HepG2 (cell line): Measurements from ENCODE around the gene PELO. TPM values are rescaled to one million over a fixed set of nuclear protein-coding genes. Genes with fewer than 3 reads are reported as not detected.

ENCODE experiments used
- CAMTA2 ChIP-seq: sonication (generic); formaldehyde crosslinking; IDR thresholded peaks from 2 replicates; pipeline ENCODE4 v1.4.0; 2020; ENCODE audit warnings: mild to moderate bottlenecking, missing genetic modification reagents, borderline replicate concordance
- DMAP1 ChIP-seq: IDR thresholded peaks from 2 replicates; pipeline ENCODE4 v1.6.1; 2016
- HDAC2 ChIP-seq: sonication (generic); formaldehyde crosslinking; IDR thresholded peaks from 2 replicates; pipeline ENCODE4 v1.4.0; 2020; ENCODE audit warnings: missing genetic modification reagents
- KLF15 ChIP-seq: sonication (generic); formaldehyde crosslinking; IDR thresholded peaks from 2 replicates; pipeline ENCODE4 v1.8.1; 2023; ENCODE audit warnings: borderline replicate concordance, mild to moderate bottlenecking, inconsistent platforms, missing genetic modification reagents, mixed read lengths
- MTF1 ChIP-seq: sonication (generic); formaldehyde crosslinking; IDR thresholded peaks from 2 replicates; pipeline ENCODE4 v1.5.0; 2020; ENCODE audit warnings: missing genetic modification reagents
- MXD4 ChIP-seq: IDR thresholded peaks from 2 replicates; pipeline ENCODE4 v1.6.1; 2016; ENCODE audit warnings: mild to moderate bottlenecking, missing biosample characterization, missing genetic modification reagents
- PAWR ChIP-seq: sonication (generic); formaldehyde crosslinking; IDR thresholded peaks from 2 replicates; pipeline ENCODE4 v1.4.0; 2020; ENCODE audit warnings: missing genetic modification reagents, mild to moderate bottlenecking, borderline replicate concordance
- PHF20 ChIP-seq: sonication (generic); formaldehyde crosslinking; IDR thresholded peaks from 2 replicates; pipeline ENCODE4 v1.5.0; 2020; ENCODE audit warnings: mild to moderate bottlenecking, missing genetic modification reagents
- RAD21 ChIP-seq: fragments of 450-650 bp; formaldehyde crosslinking; IDR thresholded peaks from 2 replicates; pipeline ENCODE4 v1.5.0; 2020; ENCODE audit warnings: mild to moderate bottlenecking
- SETDB1 ChIP-seq: sonication (generic); formaldehyde crosslinking; IDR thresholded peaks from 2 replicates; pipeline ENCODE4 v1.5.1; 2020; ENCODE audit warnings: missing genetic modification reagents, mild to moderate bottlenecking, borderline replicate concordance
- SRF ChIP-seq: IDR thresholded peaks from 2 replicates; pipeline ENCODE4 v1.6.1; 2011; ENCODE audit warnings: mild to moderate bottlenecking, low read depth, low read length, moderate library complexity
- ZFP36 ChIP-seq: fragments of 150-350 bp; IDR thresholded peaks from 2 replicates; pipeline ENCODE4 v1.6.1; 2018; ENCODE audit warnings: borderline replicate concordance, low read length, low read depth; ENCODE audit not compliant: partially characterized antibody
- ZNF543 ChIP-seq: sonication (generic); formaldehyde crosslinking; IDR thresholded peaks from 2 replicates; pipeline ENCODE4 v1.4.0; 2020; ENCODE audit warnings: mild to moderate bottlenecking, missing genetic modification reagents
- ZNF605 ChIP-seq: sonication (generic); formaldehyde crosslinking; IDR thresholded peaks from 2 replicates; pipeline ENCODE4 v1.8.0; 2022; ENCODE audit warnings: mild to moderate bottlenecking, missing genetic modification reagents
- ZNF619 ChIP-seq: sonication (generic); formaldehyde crosslinking; IDR thresholded peaks from 2 replicates; pipeline ENCODE4 v1.4.0; 2020; ENCODE audit warnings: mild to moderate bottlenecking, missing genetic modification reagents
- polyA plus RNA-seq, 8 experiments: library from polyadenylated mRNA; depleted of rRNA in 3 of 8; stranded (reverse) in 7 of 8; unstranded in 1 of 8; fragments of >200 nt; fragmentation: Illumina TruSeq in 4 of 8; extraction: Trizol in 4 of 8; gene quantifications; 2 replicates each; pipeline versions ENCODE4 v1.2.1 to v1.2.3, GENCODE V29; 2011 to 2016; ENCODE audit warnings: low read depth in 4 of 8, missing spikeins in 1 of 8, mixed read lengths in 1 of 8; ENCODE audit not compliant: insufficient read depth in 1 of 8
- total RNA-seq, 5 experiments: library from RNA; depleted of rRNA; stranded (reverse); fragments of >200 nt; fragmentation: Illumina TruSeq; extraction: Trizol; gene quantifications; 2 replicates each; pipeline ENCODE4 v1.2.3, GENCODE V29; 2016; ENCODE audit warnings: low read depth in 1 of 5
- TF ChIP-seq, protein P1 (sequence below): IDR thresholded peaks from 2 replicates; pipeline ENCODE4 v1.6.1; 2016; ENCODE audit warnings: missing genetic modification reagents, missing compliant biosample characterization
- TF ChIP-seq, protein P2 (sequence below): sonication (generic); formaldehyde crosslinking; IDR thresholded peaks from 2 replicates; pipeline ENCODE4 v1.4.0; 2020; ENCODE audit warnings: missing genetic modification reagents
- TF ChIP-seq, protein P3 (sequence below): sonication (generic); formaldehyde crosslinking; IDR thresholded peaks from 2 replicates; pipeline ENCODE4 v1.5.0; 2020; ENCODE audit warnings: mild to moderate bottlenecking, missing genetic modification reagents
- TF ChIP-seq, protein P4 (sequence below): sonication (generic); formaldehyde crosslinking; IDR thresholded peaks from 2 replicates; pipeline ENCODE4 v1.4.0; 2020; ENCODE audit warnings: missing genetic modification reagents, mild to moderate bottlenecking, borderline replicate concordance
- TF ChIP-seq, protein P5 (sequence below): sonication (generic); formaldehyde crosslinking; IDR thresholded peaks from 2 replicates; pipeline ENCODE4 v1.5.0; 2020; ENCODE audit warnings: missing genetic modification reagents
- TF ChIP-seq, protein P6 (sequence below): sonication (generic); formaldehyde crosslinking; IDR thresholded peaks from 2 replicates; pipeline ENCODE4 v1.5.0; 2020; ENCODE audit warnings: missing genetic modification reagents

The PELO gene
- total and polyA plus RNA-seq, 2 of the 13 experiments (the other 11 are each of a cell fraction or from before 2014, with no cell fraction given), result 19.0 to 23.9 TPM

DNA sequence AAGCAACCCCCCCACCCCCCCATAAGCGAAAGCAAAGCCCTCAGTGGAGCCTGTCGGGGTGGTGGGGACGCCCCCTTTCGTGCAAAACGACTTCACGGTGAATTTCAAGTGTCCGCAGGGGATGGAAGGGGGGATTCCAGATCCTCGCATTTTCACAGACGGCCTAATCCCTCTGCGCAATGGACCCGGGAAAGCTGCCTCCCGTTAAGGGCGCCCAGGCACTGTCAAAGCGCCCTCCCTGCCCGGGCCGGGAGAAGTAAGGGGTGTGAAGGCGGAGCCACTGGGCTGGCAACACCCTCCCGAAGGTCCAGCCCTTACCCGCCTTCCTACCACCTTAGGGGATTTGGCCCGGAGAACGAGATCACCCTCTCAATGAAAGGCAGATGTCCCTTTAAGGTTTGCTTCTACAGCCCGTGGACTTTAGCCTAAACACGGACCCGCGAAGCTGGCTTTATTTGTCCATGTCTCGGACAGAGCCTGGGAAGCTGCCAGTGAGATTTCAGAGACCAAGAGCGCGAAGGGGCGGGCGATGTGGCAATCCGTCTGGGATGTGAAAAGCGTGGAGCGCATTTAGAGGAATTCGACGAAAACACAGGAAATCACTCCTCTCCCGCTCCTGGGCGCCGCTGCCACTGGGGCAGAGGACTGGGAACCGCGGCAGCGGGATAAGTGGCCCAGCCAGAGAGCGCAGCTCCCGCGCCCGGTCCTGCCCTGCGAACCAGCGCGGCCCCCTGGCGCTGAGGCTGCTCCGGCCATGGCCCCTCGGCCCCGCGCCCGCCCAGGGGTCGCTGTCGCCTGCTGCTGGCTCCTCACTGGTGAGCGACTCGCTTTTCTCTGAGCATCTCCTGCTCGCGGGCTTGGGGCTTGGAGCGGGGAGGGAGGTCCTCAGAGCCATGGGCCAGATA is at the start of gene PELO, which contains the start of gene ITGA1 (continued):
- no peak for TF ChIP-seq SETDB1 (CRISPR knock-in tag)
- TF ChIP-seq CAMTA2 (CRISPR knock-in tag), result peak; percentile 35; the same call in 1 of the 2 replicates
- TF ChIP-seq, protein P1, sequence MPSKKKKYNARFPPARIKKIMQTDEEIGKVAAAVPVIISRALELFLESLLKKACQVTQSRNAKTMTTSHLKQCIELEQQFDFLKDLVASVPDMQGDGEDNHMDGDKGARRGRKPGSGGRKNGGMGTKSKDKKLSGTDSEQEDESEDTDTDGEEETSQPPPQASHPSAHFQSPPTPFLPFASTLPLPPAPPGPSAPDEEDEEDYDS, result peak; percentile 21; the same call in 1 of the 2 replicates
- peak; percentile 40; the same call in 1 of the 2 replicates for TF ChIP-seq PHF20 (CRISPR knock-in tag)
- TF ChIP-seq SRF, result peak; percentile 51; the same call in 1 of the 2 replicates
- TF ChIP-seq, protein P2, sequence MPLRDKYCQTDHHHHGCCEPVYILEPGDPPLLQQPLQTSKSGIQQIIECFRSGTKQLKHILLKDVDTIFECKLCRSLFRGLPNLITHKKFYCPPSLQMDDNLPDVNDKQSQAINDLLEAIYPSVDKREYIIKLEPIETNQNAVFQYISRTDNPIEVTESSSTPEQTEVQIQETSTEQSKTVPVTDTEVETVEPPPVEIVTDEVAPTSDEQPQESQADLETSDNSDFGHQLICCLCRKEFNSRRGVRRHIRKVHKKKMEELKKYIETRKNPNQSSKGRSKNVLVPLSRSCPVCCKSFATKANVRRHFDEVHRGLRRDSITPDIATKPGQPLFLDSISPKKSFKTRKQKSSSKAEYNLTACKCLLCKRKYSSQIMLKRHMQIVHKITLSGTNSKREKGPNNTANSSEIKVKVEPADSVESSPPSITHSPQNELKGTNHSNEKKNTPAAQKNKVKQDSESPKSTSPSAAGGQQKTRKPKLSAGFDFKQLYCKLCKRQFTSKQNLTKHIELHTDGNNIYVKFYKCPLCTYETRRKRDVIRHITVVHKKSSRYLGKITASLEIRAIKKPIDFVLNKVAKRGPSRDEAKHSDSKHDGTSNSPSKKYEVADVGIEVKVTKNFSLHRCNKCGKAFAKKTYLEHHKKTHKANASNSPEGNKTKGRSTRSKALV (CRISPR knock-in tag), result peak; percentile 89; the same call in 1 of the 2 replicates
- TF ChIP-seq ZNF605 (CRISPR knock-in tag), result peak; percentile 91
- TF ChIP-seq DMAP1 (CRISPR knock-in tag), result peak; percentile 69
- TF ChIP-seq ZFP36, result no peak
- TF ChIP-seq ZNF619 (CRISPR knock-in tag), result peak; percentile 82; the same call in 1 of the 2 replicates
- TF ChIP-seq, protein P3, sequence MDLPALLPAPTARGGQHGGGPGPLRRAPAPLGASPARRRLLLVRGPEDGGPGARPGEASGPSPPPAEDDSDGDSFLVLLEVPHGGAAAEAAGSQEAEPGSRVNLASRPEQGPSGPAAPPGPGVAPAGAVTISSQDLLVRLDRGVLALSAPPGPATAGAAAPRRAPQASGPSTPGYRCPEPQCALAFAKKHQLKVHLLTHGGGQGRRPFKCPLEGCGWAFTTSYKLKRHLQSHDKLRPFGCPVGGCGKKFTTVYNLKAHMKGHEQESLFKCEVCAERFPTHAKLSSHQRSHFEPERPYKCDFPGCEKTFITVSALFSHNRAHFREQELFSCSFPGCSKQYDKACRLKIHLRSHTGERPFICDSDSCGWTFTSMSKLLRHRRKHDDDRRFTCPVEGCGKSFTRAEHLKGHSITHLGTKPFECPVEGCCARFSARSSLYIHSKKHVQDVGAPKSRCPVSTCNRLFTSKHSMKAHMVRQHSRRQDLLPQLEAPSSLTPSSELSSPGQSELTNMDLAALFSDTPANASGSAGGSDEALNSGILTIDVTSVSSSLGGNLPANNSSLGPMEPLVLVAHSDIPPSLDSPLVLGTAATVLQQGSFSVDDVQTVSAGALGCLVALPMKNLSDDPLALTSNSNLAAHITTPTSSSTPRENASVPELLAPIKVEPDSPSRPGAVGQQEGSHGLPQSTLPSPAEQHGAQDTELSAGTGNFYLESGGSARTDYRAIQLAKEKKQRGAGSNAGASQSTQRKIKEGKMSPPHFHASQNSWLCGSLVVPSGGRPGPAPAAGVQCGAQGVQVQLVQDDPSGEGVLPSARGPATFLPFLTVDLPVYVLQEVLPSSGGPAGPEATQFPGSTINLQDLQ (CRISPR knock-in tag), result peak; percentile 98; the same call in 1 of the 2 replicates
- TF ChIP-seq, protein P4, sequence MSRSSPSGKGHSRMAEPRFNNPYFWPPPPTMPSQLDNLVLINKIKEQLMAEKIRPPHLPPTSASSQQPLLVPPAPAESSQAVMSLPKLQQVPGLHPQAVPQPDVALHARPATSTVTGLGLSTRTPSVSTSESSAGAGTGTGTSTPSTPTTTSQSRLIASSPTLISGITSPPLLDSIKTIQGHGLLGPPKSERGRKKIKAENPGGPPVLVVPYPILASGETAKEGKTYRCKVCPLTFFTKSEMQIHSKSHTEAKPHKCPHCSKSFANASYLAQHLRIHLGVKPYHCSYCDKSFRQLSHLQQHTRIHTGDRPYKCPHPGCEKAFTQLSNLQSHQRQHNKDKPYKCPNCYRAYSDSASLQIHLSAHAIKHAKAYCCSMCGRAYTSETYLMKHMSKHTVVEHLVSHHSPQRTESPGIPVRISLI (CRISPR knock-in tag), result peak; percentile 65; the same call in 1 of the 2 replicates
- peak; percentile 51 for TF ChIP-seq HDAC2
- TF ChIP-seq MXD4, result no peak; the same call in 1 of the 2 replicates
- peak; percentile 70; the same call in 1 of the 2 replicates for TF ChIP-seq ZNF543 (CRISPR knock-in tag)
- TF ChIP-seq, protein P5, sequence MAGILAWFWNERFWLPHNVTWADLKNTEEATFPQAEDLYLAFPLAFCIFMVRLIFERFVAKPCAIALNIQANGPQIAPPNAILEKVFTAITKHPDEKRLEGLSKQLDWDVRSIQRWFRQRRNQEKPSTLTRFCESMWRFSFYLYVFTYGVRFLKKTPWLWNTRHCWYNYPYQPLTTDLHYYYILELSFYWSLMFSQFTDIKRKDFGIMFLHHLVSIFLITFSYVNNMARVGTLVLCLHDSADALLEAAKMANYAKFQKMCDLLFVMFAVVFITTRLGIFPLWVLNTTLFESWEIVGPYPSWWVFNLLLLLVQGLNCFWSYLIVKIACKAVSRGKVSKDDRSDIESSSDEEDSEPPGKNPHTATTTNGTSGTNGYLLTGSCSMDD, result no peak
- TF ChIP-seq, protein P6, sequence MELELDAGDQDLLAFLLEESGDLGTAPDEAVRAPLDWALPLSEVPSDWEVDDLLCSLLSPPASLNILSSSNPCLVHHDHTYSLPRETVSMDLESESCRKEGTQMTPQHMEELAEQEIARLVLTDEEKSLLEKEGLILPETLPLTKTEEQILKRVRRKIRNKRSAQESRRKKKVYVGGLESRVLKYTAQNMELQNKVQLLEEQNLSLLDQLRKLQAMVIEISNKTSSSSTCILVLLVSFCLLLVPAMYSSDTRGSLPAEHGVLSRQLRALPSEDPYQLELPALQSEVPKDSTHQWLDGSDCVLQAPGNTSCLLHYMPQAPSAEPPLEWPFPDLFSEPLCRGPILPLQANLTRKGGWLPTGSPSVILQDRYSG, result no peak
- peak; percentile 90 for TF ChIP-seq RAD21 (CRISPR knock-in tag)
- TF ChIP-seq MTF1 (CRISPR knock-in tag), result no peak
- TF ChIP-seq KLF15 (CRISPR knock-in tag), result no peak
- TF ChIP-seq PAWR, result no peak
